HUDEP-2 (cell line): ENCODE results near the gene UBL4B.

Experiments used
- DNase-seq, 76 experiments: peaks; one replicate each; lab custom pipeline; 2025; ENCODE audit not compliant: unreplicated experiment in 76 of 76; lab: John Stamatoyannopoulos, UW

The UBL4B gene

GRCh38 chr1:110151175-110151669 is 39.0 kb downstream of the UBL4B start:
- DNase-seq, result no peak

- no peak for DNase-seq
Observed at GRCh38 chr1:110152133-110152785, 40.0 kb downstream of the UBL4B start.

- DNase-seq, result no peak
Observed at GRCh38 chr1:110153407-110153950, 41.2 kb downstream of the UBL4B start.

GRCh38 chr1:110155878-110156522 is 43.8 kb downstream of the UBL4B start:
- DNase-seq, result peak in 50 of 76 experiments; percentile 2 to 51 (median 26)

- no peak for DNase-seq
Observed at GRCh38 chr1:110158261-110158660, 46.0 kb downstream of the UBL4B start.

GRCh38 chr1:110159168-110159567 is 46.9 kb downstream of the UBL4B start:
- DNase-seq, result no peak

- no peak for DNase-seq
Observed at GRCh38 chr1:110160538-110161100, 48.4 kb downstream of the UBL4B start.

GRCh38 chr1:110161165-110161564 is 48.9 kb downstream of the UBL4B start:
- no peak for DNase-seq

GRCh38 chr1:110161849-110162248 is 49.6 kb downstream of the UBL4B start:
- DNase-seq, result no peak
